SIG-M5 treated with dmso at 0.1 percent for 504 hours (cell line): ENCODE results near the gene PLA2G2D.
A peak's percentile ranks its signal among the peaks of the same experiment; 100 is the strongest.

Source experiments
- DNase-seq: peaks from one replicate; lab custom pipeline; 2025; ENCODE audit not compliant: unreplicated experiment; lab: John Stamatoyannopoulos, UW

PLA2G2D gene

GRCh38 chr1:20115479-20115878 is 3.9 kb downstream of the PLA2G2D start:
- DNase-seq = no peak

- DNase-seq = no peak
Measured at GRCh38 chr1:20114021-20114648, 5.2 kb downstream of the PLA2G2D start.

GRCh38 chr1:20112279-20113000 is 6.9 kb downstream of the PLA2G2D start:
- no peak for DNase-seq

GRCh38 chr1:20111452-20111851 is 7.9 kb downstream of the PLA2G2D start:
- DNase-seq = no peak

GRCh38 chr1:20110679-20111078 is 8.7 kb downstream of the PLA2G2D start:
- no peak for DNase-seq

- DNase-seq = no peak
Measured at GRCh38 chr1:20109223-20109856, 10.0 kb downstream of the PLA2G2D start.

- no peak for DNase-seq
Measured at GRCh38 chr1:20108366-20109123, 10.8 kb downstream of the PLA2G2D start.

- DNase-seq = no peak
Measured at GRCh38 chr1:20107796-20108195, 11.5 kb downstream of the PLA2G2D start.

- no peak for DNase-seq
Measured at GRCh38 chr1:20107351-20107750, 12.0 kb downstream of the PLA2G2D start.

GRCh38 chr1:20105856-20106255 is 13.5 kb downstream of the PLA2G2D start:
- no peak for DNase-seq

GRCh38 chr1:20102875-20103274 is 16.5 kb downstream of the PLA2G2D start:
- DNase-seq = no peak

GRCh38 chr1:20100632-20101355 is 18.5 kb downstream of the PLA2G2D start:
- DNase-seq = peak; percentile 50

GRCh38 chr1:20099533-20099932 is 19.8 kb downstream of the PLA2G2D start:
- DNase-seq = no peak

- DNase-seq = no peak
Measured at GRCh38 chr1:20096840-20097447, 22.4 kb downstream of the PLA2G2D start.

- peak; percentile 24 for DNase-seq
Measured at GRCh38 chr1:20095564-20096434, 23.5 kb downstream of the PLA2G2D start.

GRCh38 chr1:20093940-20094391 is 25.4 kb downstream of the PLA2G2D start:
- no peak for DNase-seq

- DNase-seq = no peak
Measured at GRCh38 chr1:20093303-20093702, 26.0 kb downstream of the PLA2G2D start.

- no peak for DNase-seq
Measured at GRCh38 chr1:20090641-20091040, 28.7 kb downstream of the PLA2G2D start.

GRCh38 chr1:20090119-20090518 is 29.2 kb downstream of the PLA2G2D start:
- DNase-seq = no peak
